AG20443 (cell line): ENCODE data around the gene CCR7.

Experiments used
- DNase-seq: peaks from one replicate; pipeline ENCODE4 v3.0.0; 2012; ENCODE audit warnings: low spot score, mixed read lengths

CCR7 gene

GRCh38 chr17:40564883-40565768, at the start of gene CCR7:
TSS of gene CCR7 (minus strand) at chr17:40565472. CDS start at chr17:40565409, 63 bp downstream.
- no peak for DNase-seq

DNA sequence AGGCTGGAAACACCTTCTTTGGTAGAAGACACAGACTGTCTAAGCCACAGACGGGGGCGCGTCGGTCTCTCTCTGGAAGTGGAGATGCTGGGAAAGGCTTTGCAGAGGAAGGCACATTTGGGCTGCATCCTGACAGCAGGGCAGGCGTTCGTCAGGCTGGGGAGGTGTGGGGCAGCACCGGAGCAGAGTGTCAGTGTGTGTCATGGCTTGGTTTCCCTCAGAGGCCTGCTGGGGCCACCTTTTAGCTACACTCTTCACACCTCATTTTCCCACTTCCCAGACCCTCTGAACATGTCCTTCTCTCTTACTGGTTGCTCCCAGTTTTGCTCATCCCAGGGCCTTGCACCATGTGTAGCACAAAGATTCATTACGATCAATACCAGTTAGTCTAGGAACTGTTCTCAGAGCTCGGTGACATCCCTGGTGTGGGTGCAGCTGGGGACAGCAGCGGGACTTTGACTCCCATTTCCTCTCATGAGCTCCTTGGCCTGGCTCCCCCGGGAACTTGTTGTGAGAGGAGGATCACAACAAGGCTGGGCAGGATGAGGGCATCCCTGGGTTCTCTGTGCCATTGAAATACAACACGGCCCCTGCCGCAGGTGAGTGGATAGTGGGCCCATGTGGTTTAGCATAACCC, 49.3 kb upstream of the CCR7 start:
- DNase-seq = no peak

GRCh38 chr17:40613467-40614154, 48.3 kb upstream of the CCR7 start:
- no peak for DNase-seq

- no peak for DNase-seq
Measured at GRCh38 chr17:40612599-40613244, 47.5 kb upstream of the CCR7 start.

DNA sequence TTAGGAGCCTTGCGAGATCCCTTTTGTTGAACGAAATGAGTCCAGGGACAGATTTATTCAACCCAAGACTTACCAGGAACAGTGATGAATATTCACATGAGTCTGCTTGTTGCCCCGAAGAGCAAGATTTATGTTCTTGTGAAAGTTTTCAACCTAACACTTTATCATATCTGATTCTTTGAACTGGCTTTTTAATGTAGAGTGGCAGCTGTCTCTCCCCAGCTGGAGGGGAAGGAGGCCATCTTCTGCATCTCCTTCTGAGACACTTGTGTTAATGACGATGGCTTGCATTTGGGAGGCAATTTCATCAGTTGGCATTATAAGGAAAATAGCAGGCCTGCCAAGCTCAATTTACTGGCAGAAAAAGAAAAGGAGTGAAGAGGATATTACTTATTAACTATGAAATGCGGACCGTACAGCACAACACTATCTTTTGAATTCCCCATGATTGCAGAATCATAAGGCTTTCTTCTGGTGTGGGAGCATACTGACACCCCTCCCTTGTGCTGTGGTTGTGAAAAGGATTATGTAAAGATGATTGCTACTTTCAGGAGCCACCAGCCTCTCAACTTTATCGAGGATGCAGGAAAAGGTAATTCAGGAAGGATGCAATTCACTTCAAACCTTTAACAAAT, 46.7 kb upstream of the CCR7 start:
- DNase-seq = no peak

DNA sequence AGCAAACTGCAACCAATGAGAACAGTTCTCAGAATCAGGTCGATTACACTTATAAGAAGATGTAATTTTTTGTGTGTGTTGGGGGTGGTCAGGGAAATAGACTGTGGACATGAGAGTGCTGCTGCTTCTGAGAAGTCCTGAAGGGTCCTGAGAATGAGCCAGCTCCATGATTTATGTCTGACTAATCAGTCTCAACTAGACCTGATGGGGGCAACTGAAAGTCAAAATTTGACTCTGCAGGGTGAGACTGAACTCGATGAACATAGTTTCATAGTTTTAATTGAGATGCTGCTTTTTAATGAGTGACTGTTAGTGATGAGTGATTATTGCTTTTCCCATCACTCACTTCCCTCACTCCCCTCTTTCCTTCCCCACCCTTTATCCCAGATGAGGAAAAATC, 45.1 kb upstream of the CCR7 start:
- DNase-seq = no peak

DNA sequence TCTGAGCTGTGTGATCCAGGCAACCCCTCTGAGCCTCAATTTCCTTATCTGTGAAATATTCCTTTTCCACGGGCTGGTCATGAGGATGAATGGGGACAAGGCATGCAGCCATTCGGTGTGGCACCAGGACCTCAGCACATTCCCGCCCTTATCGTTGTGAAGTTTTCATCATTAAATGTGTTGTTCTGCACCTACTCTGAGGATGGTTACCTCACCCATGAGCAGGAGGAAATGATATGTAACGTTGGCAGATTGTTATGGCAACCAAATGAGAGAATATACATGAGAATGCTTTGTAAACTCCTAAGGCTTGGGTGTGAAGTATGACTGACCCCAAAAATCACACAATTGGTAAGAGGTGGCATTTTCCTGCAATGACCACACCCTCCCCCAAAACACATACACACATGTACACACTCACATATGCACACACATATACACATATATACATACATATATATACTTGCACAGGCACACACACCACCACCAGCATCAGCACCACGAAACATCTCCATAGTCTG, 42.8 kb upstream of the CCR7 start:
- no peak for DNase-seq

GRCh38 chr17:40607641-40608040, 42.4 kb upstream of the CCR7 start:
- no peak for DNase-seq

GRCh38 chr17:40606548-40607353, 41.5 kb upstream of the CCR7 start:
- DNase-seq = no peak

DNA sequence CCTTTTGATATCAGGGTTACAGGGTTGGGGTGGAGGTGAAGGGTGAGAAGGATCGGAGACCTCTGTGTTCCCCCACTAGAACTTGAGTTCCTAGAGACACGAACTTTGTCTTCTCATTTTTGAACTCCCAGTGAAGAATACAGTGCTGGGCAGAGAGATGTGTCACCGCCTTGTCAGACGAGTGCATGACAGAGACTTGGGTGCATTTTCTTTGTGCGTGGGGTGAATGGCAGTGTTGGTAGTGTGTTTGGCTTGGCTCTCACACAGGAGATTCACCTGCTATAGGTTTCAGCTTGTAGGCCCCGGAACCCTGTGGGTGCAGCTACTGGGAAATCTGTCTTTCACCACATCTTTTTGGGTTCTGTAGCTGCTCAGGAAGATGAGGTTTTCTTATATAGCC, 40.0 kb upstream of the CCR7 start:
- DNase-seq = no peak

- DNase-seq = no peak
Measured at GRCh38 chr17:40604327-40605080, 39.2 kb upstream of the CCR7 start.

DNA sequence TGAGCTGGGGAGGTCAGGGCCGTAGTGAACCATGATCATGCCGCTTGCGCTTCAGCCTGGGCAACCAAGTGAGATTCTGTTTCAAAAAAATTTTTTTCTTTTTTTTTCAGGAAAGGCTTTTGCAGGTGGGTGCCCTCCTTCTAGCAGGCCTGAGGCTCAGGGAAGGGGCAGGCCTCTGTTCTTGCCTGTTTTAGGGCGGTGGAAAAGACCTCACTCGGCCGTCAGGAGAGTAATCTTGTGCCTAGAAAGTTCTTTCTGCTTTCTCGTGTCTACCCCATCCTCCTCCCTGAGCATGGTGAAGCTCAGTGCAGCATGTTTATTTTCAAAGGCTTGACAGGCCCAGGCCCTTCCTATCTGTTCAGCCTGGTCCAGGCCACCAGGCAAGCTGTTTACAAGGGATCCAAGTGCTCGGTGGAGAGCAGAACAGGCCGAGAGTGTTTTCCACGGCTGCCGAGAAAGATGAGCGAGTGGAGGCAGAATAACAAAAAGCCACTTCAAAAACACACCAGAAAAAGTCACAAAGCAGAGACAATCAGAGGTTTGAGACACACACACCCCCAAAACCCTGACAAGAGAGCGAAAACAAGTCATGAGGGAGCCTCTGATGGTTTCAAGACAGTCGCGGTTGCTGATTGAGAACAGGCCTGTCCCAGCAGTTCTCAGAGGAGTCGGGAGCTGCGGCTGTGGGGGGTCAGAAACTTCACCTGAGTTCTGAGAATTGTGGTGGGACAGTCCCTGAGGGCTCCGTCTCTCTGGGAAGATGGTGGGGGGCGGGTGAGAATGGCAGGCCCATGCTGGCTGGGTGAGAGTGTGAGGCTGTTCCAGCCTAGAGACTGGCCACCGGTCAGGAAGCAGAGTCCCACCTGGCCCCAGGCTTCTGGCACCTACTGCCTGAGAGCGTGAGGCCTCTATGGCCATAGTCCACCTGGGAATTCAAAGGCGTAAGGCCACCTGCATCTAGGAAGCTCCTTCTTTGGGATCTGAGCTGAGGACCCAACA, 37.5 kb upstream of the CCR7 start:
- DNase-seq = no peak

DNA sequence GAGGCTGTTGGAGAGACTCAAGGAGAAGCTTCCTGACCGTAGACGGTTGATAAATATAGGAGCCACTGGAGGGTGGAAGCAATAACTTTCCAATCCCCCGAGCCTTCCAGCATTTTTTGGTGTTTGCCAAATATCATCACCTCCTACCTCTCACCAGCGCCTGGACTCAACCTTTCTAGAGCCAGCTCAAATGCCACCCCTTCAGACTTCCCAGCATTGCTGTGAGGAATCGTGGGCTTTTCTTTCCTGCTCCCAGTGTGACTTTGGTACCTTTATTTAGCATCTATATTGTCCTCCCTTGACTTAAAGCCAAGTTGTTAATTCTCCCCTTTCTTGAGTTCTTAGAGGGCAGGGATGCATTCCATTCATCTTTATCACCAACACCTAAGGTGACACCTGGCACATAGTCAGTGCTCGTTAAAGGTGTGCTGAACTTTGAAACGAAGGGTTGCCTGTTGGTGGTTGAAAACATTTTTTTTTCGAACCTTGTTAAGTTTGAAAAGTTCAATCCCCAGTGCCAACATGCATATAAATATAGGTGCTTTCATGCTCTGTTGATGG, 35.3 kb upstream of the CCR7 start:
- no peak for DNase-seq

DNA sequence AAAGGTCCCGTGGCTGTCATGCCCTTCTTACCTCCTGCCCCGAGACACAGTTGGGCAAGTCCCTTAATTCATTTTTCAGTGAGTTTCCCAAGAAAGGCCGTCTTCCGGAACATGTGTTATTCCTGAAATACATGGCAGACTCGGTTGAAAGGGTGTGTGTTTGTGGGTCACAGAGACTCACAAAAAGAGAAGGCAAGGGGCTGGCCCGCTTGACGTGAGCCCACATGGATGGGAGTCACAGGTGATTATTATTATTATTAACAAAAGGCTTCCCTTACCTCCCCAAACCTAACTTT, 34.1 kb upstream of the CCR7 start:
- DNase-seq = no peak

DNA sequence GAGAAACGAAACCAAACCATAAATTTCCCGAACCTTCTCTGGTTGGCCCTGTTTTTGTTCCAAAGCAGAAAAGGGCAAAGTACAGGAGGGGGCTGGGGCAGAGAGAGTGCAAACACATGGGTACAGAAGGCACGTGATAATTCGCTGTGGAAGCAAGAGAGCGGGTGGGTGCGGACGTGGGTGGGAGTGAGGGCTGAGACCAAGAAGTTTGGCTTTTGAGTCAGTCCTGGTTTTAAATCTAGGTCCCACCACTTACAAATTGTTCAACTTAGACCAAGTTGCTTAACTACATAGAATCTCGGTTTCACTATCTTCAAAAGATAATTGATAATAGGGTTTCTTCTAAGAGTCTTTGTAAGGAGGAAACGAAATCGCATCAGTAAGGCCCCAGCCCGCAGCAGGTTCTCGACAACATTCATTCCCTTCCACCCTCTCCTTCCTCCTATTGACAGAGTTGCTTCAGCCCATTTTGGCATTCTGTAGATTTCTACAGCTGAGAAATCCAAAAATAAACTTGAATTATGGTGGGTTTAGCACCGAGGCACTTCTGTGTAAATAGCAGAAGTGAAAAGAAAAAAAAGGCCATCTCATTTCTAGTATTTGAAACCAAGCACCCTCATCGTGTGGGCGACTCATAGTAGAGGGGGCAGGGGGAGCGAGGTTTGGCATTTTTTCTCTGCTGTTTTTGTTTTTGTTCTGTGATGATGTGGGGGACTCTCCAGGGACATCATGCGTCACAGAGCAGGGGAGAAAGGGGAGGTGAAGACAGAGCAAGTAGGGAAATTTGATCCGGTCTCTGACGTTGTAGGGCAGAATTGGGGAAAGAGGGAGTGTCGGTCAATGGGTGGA, 33.6 kb upstream of the CCR7 start:
- no peak for DNase-seq

DNA sequence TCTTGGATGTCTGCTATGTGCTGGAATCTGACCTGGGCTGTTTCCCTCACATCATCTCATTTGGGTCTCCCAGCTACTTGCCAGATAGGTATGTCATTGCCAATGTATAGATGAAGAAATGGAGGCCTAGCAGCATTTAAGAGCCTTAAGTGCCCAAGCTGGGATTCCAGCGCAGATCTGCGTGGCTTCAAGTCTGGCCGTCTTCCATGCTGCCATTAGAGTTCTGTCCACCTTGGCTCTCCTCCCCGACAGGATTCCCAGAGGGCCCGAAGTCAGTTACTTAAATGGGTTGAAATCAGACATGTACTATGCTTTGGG, 33.0 kb upstream of the CCR7 start:
- no peak for DNase-seq

DNA sequence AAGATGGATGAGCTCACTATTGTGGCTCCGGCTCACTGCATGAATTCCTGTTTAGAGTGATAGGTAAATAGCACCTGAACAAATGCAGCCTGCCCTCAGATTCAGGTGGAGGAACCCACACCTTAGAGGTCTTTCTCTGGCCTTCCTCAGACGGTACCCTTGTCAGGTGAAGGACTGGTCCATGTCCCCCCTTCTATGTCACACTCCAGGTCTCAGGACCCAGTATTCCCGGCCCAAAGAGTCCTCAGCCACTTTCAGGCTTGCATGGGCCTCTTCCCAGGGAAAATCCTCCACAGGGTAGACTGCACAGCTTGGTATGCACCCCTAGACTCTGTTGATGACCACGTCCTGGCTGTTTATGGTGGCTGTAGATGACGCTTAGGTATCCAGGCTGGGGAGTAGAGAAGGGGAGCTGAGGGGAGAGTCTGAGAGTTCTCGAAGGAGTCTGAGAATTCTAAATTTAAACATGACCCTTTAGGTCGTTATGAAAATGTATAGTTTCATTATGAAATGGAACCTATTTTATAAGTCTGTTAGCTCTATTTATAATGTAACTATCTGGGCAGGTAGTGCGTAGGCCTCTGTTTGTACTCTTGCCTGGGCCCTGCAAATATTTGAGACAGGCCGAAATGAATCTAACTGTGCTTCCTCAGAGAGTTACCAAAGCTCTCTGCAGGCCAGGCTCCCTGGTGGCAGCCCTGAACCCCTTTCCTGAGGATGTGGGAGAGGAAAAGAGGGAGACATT, 32.5 kb upstream of the CCR7 start:
- no peak for DNase-seq
